GM12873 (cell line): ENCODE measurements around the gene SELENBP1.

Experiments used
- CTCF ChIP-seq: IDR thresholded peaks from 2 replicates; pipeline ENCODE4 v1.5.1; 2012; ENCODE audit warnings: low read depth, mild to moderate bottlenecking, moderate library complexity, low read length, control low read depth; ENCODE audit not compliant: insufficient read depth; ENCODE audit errors: missing control alignments

The SELENBP1 gene

GRCh38 chr1:151362308-151363155 lies 10.0 kb downstream of the SELENBP1 start:
- no peak for TF ChIP-seq CTCF

GRCh38 chr1:151361883-151362282 lies 10.6 kb downstream of the SELENBP1 start:
- TF ChIP-seq CTCF = no peak

- no peak for TF ChIP-seq CTCF
Observed at GRCh38 chr1:151356696-151357095, 15.8 kb downstream of the SELENBP1 start.

DNA sequence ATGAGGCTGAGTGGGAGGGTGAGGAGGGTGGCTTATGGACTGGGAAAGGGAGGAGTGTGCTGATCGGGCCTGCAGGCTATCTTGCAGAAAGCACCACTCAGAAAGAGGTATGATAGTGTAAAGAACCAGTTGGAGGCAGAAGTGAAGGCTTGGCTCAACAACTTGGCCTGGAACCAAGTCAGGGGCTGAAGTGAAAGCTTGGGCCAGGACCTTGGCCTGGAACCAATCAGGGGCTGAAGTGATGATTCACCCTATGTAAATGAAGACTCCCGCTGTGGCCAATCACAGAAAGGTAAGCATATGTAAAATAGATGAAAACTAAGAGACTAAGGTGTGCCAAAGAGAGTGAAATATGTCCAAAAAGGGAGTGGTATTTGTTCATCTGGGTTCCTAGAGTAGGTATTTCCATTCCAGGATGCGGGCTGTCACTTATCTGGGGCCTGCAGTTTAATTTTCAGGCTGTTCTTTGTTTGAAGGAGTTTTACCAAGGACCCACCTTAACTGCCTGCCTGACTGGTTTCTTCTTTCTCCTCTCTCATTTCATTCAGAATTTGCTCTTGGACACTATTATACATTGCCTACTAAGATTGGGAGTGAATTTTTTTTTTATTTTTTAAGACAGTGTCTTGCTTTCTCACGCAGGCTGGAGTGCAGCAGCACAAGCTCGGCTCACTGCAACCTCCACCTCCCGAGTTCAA lies 20.3 kb downstream of the SELENBP1 start:
- no peak for TF ChIP-seq CTCF

- no peak for TF ChIP-seq CTCF
Observed at GRCh38 chr1:151347523-151348246, 24.8 kb downstream of the SELENBP1 start.

GRCh38 chr1:151346769-151347522 lies 25.6 kb downstream of the SELENBP1 start, which contains the start of gene RFX5:
RFX5 (minus strand) TSS chr1:151347252; CDS start chr1:151346320, 932 bp downstream.
- TF ChIP-seq CTCF = no peak
